Immature natural killer cell (primary cell): ENCODE data around the gene AAMDC. TPM values are rescaled to one million over a fixed set of nuclear protein-coding genes. Genes with fewer than 3 reads are reported as not detected.
"Not testable (repeated sequence)": the region's sequence is repeated elsewhere in the genome, so short reads cannot be mapped to it uniquely, and the experiment has no call there.

Experiments used
- DNase-seq, 3 donors: peaks; one replicate each; pipeline ENCODE4 v3.0.0; 2022; ENCODE audit warnings: mixed read lengths in 1 of 3
- H3K27ac Mint-ChIP-seq, 6 donors: one replicate each; pipeline ENCODE4 v1.8.0; 2020; ENCODE audit warnings: mixed read lengths in 6 of 6, mild to moderate bottlenecking in 5 of 6, inconsistent platforms in 4 of 6, moderate library complexity in 3 of 6
- H3K27me3 Mint-ChIP-seq, 3 donors: one replicate each; pipeline ENCODE4 v1.8.0; 2020 to 2021; ENCODE audit warnings: low read depth in 3 of 3, mild to moderate bottlenecking in 3 of 3, mixed read lengths in 3 of 3, moderate library complexity in 3 of 3, inconsistent platforms in 1 of 3
- H3K36me3 Mint-ChIP-seq, 3 donors: one replicate each; pipeline ENCODE4 v1.8.0; 2020; ENCODE audit warnings: mixed read lengths in 3 of 3, inconsistent platforms in 2 of 3, mild to moderate bottlenecking in 2 of 3
- H3K4me1 Mint-ChIP-seq, 2 donors: one replicate each; pipeline ENCODE4 v1.8.0; 2020; ENCODE audit warnings: inconsistent platforms in 2 of 2, mild to moderate bottlenecking in 2 of 2, mixed read lengths in 2 of 2, moderate library complexity in 1 of 2
- H3K4me3 Mint-ChIP-seq, 5 donors: one replicate each; pipeline ENCODE4 v1.8.0; 2020; ENCODE audit warnings: mild to moderate bottlenecking in 5 of 5, mixed read lengths in 5 of 5, inconsistent platforms in 3 of 5, moderate library complexity in 3 of 5
- H3K9me3 Mint-ChIP-seq, 6 donors: one replicate each; pipeline ENCODE4 v1.8.0; 2020; ENCODE audit warnings: mild to moderate bottlenecking in 6 of 6, mixed read lengths in 6 of 6, inconsistent platforms in 4 of 6, moderate library complexity in 3 of 6
- polyA plus RNA-seq, 3 donors: library from polyadenylated mRNA; unstranded; fragments of 300-500 nt; fragmentation: Illumina TruSeq; gene quantifications; one replicate each; pipeline ENCODE4 v1.2.3, GENCODE V29; 2021

AAMDC gene
- polyA plus RNA-seq, 3 donors from 2014 or later: 14.8 to 23.7 (median 18.1) TPM

DNA sequence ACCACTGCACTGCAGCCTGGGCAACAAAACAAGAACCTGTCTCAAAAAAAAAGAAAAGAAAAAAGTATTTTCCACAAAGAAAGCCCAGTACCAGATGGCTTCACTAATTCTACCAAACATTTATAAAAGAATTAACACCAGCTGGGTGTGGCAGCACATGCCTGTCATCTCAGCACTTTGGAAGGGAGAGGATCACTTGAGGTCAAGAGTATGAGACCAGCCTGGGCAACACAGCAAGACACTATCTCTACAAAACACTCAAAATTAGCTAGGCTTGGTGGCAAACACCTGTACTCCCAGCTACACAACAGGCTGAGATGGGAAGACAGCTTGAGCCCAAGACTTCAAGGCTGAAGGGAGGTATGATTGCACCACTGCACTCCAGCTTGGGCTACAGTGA is 20.5 kb upstream of the AAMDC start:
- Mint-ChIP-seq H3K36me3 (no peaks in the 10 kb centered on the region), H3K4me3 (peak overlapping the region in 2 of 5 donors; percentile 27 to 40), H3K27ac (peak overlapping the region; percentile 25 to 89 (median 55)), H3K27me3 (peaks cover 0 to 3% (median 0%) of the 10 kb centered on the region in 3 donors), H3K9me3 (no peaks in the 10 kb centered on the region), H3K4me1 (peaks cover 73 to 87% of the 10 kb centered on the region in 2 donors)
- DNase-seq: no peak

DNA sequence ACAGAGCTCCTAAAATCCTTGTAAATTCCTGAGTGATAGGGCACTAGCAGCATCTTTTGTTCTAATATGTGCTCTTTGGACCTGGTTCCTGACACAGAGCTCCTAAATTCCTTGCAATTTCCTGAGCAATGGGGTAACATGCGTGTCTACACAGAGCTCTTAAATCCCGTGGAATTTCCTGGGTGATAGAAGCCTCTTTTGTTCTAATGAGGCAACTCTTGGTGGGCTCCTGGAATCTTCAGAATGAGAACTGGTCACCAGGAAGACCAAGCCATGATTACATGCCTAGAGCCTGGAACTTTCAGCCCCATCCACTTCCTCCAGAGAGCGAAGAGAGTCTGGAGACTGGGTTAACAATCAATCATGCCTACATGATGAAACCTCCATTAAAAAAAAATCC is 19.5 kb upstream of the AAMDC start:
- H3K36me3 Mint-ChIP-seq: no peaks in the 10 kb centered on the region
- H3K27ac Mint-ChIP-seq: peak overlapping the region in 5 of 6 donors; percentile 11 to 74 (median 54)
- no peak overlapping the region for H3K4me3 Mint-ChIP-seq
- DNase-seq: no peak
- H3K4me1 Mint-ChIP-seq: peaks cover 70 to 86% of the 10 kb centered on the region in 2 donors
- H3K9me3 Mint-ChIP-seq: no peaks in the 10 kb centered on the region
- peaks cover 0 to 3% (median 0%) of the 10 kb centered on the region in 3 donors for H3K27me3 Mint-ChIP-seq

DNA sequence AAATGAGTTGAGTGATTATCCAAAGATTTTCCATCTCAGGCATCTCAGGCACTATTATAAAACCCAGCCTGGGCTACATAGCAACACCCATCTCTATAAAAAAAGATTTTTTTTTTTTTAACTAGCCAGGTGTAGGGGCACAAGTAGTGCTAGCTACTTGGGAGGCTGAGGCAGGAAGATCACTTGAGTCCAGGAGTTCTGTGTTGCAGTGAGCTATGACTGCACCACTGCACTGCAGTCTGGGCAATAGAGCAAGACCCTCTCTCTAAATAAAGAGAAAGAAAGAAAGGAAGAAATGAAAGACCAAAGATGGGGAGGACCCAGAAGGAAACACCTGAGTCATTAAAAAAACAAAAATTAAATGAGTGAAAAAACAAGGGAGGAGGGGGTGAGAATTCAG is 14.5 kb upstream of the AAMDC start:
- Mint-ChIP-seq H3K27me3 (no peaks in the 10 kb centered on the region), H3K27ac (peak overlapping the region in 2 of 6 donors; percentile 7 to 13), H3K4me3 (no peak overlapping the region), H3K36me3 (peaks cover 2 to 3% (median 3%) of the 10 kb centered on the region in 3 donors), H3K9me3 (no peaks in the 10 kb centered on the region), H3K4me1 (peaks cover 59 to 79% of the 10 kb centered on the region in 2 donors)
- DNase-seq: no peak

DNA sequence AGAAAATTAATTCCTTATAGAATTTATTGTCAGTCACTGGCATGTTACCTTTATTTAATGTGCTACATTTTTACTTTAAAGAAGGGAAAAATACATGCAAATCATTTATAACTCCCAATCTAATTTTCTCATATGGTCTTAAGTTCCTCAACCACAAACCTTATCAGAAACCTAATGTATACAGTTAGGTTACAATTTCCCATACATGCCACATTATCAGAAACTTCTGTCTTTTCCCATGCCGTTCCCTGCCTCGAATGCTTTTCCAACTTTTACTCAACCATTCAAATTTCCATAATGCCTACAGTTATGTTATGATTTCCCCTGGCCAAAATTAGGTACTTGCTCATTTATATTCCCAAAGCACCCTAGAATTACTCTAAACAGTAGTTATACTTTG is 14.0 kb upstream of the AAMDC start:
- Mint-ChIP-seq H3K36me3 (peaks cover 3 to 5% (median 4%) of the 10 kb centered on the region in 3 donors), H3K4me3 (no peak overlapping the region), H3K4me1 (peaks cover 57 to 76% of the 10 kb centered on the region in 2 donors), H3K9me3 (no peaks in the 10 kb centered on the region), H3K27me3 (no peaks in the 10 kb centered on the region), H3K27ac (peak overlapping the region in 3 of 6 donors; percentile 4 to 69 (median 34))
- no peak for DNase-seq

GRCh38 chr11:77813256-77813655 is 7.7 kb upstream of the AAMDC start:
- Mint-ChIP-seq H3K4me3 (no peak overlapping the region), H3K4me1 (peaks cover 58 to 81% of the 10 kb centered on the region in 2 donors), H3K36me3 (peaks cover 4 to 8% (median 5%) of the 10 kb centered on the region in 3 donors), H3K27me3 (peaks cover 0 to 6% (median 0%) of the 10 kb centered on the region in 3 donors), H3K9me3 (no peaks in the 10 kb centered on the region), H3K27ac (no peak overlapping the region)
- no peak for DNase-seq

DNA sequence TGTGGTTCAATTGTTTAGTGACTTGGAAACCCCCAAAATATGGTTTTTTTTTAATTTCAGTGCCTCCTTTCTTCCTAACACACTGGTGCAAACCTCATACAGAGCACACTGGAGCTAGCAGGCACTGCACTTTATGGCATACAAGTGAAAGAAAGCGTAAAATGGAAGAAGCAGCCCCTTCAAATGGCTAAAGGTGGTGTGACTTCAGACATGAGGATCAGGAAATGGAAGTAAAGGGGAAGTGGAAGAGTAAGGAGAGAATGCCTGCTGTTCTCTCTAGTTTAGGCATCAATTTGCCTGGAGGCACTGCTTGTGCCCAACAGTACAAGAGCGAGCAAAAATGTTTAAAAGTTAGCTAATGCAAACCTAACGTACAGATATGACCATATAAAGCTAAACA is 6.1 kb upstream of the AAMDC start:
- Mint-ChIP-seq H3K4me3 (no peak overlapping the region), H3K27ac (peak overlapping the region in 1 of 6 donors; percentile 74), H3K4me1 (peaks cover 62 to 85% of the 10 kb centered on the region in 2 donors), H3K36me3 (peaks cover 4 to 8% (median 5%) of the 10 kb centered on the region in 3 donors), H3K9me3 (no peaks in the 10 kb centered on the region), H3K27me3 (peaks cover 3 to 6% (median 5%) of the 10 kb centered on the region in 3 donors)
- DNase-seq: no peak

- Mint-ChIP-seq H3K27ac (no peak overlapping the region), H3K9me3 (no peaks in the 10 kb centered on the region), H3K36me3 (peaks cover 4 to 8% (median 5%) of the 10 kb centered on the region in 3 donors), H3K27me3 (peaks cover 5 to 6% (median 6%) of the 10 kb centered on the region in 3 donors), H3K4me1 (peaks cover 57 to 79% of the 10 kb centered on the region in 2 donors), H3K4me3 (no peak overlapping the region)
- DNase-seq: no peak
Measured at GRCh38 chr11:77815459-77815858, 5.5 kb upstream of the AAMDC start.

DNA sequence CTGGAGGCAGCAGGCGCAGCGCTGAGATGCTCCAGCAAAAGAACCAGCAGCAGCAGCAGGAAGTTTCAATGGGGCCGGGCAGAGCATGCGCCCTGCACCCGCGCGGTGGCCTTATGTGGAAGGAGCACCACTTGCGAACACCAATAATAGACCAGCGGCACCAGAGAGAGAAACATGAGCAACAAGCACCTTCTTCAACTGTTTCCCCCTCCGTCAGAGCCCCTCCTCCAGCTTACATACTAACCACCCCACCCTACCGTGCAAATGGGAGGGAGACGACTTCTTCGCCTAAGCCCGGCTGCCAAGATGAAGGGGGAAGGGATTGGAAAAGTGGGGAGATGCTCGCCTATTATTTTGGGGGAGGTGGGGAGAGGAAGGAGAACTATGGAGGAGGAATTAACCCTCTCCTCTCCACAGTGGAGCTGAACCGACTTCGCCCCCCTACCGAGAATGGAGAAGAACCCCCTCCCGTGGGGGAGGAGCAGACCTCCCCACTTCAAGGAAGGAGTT is 1.5 kb upstream of the AAMDC start:
- peak; percentile 75 to 81 (median 76) for DNase-seq
- H3K27me3 Mint-ChIP-seq: peaks cover 4 to 14% (median 5%) of the 10 kb centered on the region in 3 donors
- no peaks in the 10 kb centered on the region for H3K36me3 Mint-ChIP-seq
- H3K4me3 Mint-ChIP-seq: peak overlapping the region; percentile 97 to 100 (median 99)
- peaks cover 43 to 62% of the 10 kb centered on the region in 2 donors for H3K4me1 Mint-ChIP-seq
- no peaks in the 10 kb centered on the region for H3K9me3 Mint-ChIP-seq
- peak overlapping the region; percentile 85 to 97 (median 94) for H3K27ac Mint-ChIP-seq

GRCh38 chr11:77819921-77820564 is 901 bp upstream of the AAMDC start:
- Mint-ChIP-seq H3K4me1 (peaks cover 40 to 57% of the 10 kb centered on the region in 2 donors), H3K27me3 (peaks cover 2 to 14% (median 5%) of the 10 kb centered on the region in 3 donors), H3K27ac (peak overlapping the region; percentile 85 to 97 (median 94)), H3K9me3 (no peaks in the 10 kb centered on the region), H3K36me3 (no peaks in the 10 kb centered on the region), H3K4me3 (peak overlapping the region; percentile 97 to 100 (median 99))
- DNase-seq: peak in 2 of 3 donors; percentile 35 to 36

DNA sequence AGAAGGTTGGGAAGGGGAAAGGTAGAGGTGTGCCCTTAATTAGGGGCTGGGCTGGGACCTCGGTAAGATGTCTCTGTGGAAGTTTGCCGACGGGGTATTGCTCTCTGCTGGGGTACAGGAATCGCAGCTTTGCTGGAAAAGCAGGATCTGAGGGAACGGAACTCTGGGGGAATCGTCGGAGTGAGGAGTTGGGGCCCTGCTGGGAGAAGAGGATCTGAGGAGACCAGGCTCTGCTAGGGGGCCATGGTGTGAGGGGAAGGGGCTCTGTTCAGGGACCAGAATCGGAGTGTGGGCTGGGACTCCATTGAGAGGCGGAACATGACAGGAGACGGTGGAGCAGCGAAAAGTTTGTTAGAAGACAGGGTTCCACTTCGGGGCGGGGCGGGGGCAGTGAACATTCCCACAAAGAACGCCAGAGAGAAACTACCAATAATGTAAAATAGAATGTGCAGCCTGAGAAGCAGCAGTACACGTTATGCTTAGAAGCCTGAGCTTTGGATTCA is 456 bp downstream of the AAMDC start:
- Mint-ChIP-seq H3K27ac (peak overlapping the region; percentile 85 to 96 (median 90)), H3K27me3 (peaks cover 2 to 14% (median 5%) of the 10 kb centered on the region in 3 donors), H3K9me3 (no peaks in the 10 kb centered on the region), H3K4me1 (peaks cover 32 to 43% of the 10 kb centered on the region in 2 donors), H3K4me3 (peak overlapping the region; percentile 97 to 100 (median 99)), H3K36me3 (no peaks in the 10 kb centered on the region)
- DNase-seq: peak in 2 of 3 donors; percentile 2 to 13

GRCh38 chr11:77822126-77822525 is 1.2 kb downstream of the AAMDC start:
- H3K27ac Mint-ChIP-seq, DNase-seq, H3K36me3 Mint-ChIP-seq, H3K9me3 Mint-ChIP-seq, H3K4me3 Mint-ChIP-seq: not testable (repeated sequence)
- peaks cover 0 to 14% (median 5%) of the 10 kb centered on the region in 3 donors for H3K27me3 Mint-ChIP-seq
- H3K4me1 Mint-ChIP-seq: peaks cover 26 to 36% of the 10 kb centered on the region in 2 donors

GRCh38 chr11:77823775-77824174 is 2.8 kb downstream of the AAMDC start:
- no peaks in the 10 kb centered on the region for H3K9me3 Mint-ChIP-seq

GRCh38 chr11:77828926-77829325 is 8.0 kb downstream of the AAMDC start:
- no peak overlapping the region for H3K27ac Mint-ChIP-seq
- H3K27me3 Mint-ChIP-seq: no peaks in the 10 kb centered on the region
- no peak for DNase-seq
- peaks cover 0 to 5% of the 10 kb centered on the region in 2 donors for H3K4me1 Mint-ChIP-seq
- no peaks in the 10 kb centered on the region for H3K9me3 Mint-ChIP-seq
- H3K4me3 Mint-ChIP-seq: no peak overlapping the region
- peaks cover 0 to 3% (median 0%) of the 10 kb centered on the region in 3 donors for H3K36me3 Mint-ChIP-seq

More at GRCh38 chr11:77823775-77824174, 2.8 kb downstream of the AAMDC start:
- no peak overlapping the region for H3K4me3 Mint-ChIP-seq
- peaks cover 0 to 14% (median 5%) of the 10 kb centered on the region in 3 donors for H3K27me3 Mint-ChIP-seq
- peaks cover 15 to 20% of the 10 kb centered on the region in 2 donors for H3K4me1 Mint-ChIP-seq
- H3K36me3 Mint-ChIP-seq: peaks cover 0 to 1% (median 0%) of the 10 kb centered on the region in 3 donors
- no peak overlapping the region for H3K27ac Mint-ChIP-seq
- no peak for DNase-seq

GRCh38 chr11:77833302-77833701 is 12.4 kb downstream of the AAMDC start:
- Mint-ChIP-seq H3K27ac (no peak overlapping the region), H3K27me3 (peaks cover 0 to 2% (median 0%) of the 10 kb centered on the region in 3 donors), H3K4me3 (no peak overlapping the region), H3K36me3 (peaks cover 0 to 3% (median 0%) of the 10 kb centered on the region in 3 donors), H3K4me1 (peaks cover 0 to 5% of the 10 kb centered on the region in 2 donors), H3K9me3 (no peaks in the 10 kb centered on the region)
- no peak for DNase-seq
